ENCODE measurements around the gene CMTM7. TPM values are rescaled to one million over a fixed set of nuclear protein-coding genes. Genes with fewer than 3 reads are reported as not detected.
A peak's percentile ranks its signal among the peaks of the same experiment; 100 is the strongest.

Gene CMTM7
- total and polyA plus RNA-seq, 11 donors = 2.3 to 16.8 (median 3.6) TPM

DNA sequence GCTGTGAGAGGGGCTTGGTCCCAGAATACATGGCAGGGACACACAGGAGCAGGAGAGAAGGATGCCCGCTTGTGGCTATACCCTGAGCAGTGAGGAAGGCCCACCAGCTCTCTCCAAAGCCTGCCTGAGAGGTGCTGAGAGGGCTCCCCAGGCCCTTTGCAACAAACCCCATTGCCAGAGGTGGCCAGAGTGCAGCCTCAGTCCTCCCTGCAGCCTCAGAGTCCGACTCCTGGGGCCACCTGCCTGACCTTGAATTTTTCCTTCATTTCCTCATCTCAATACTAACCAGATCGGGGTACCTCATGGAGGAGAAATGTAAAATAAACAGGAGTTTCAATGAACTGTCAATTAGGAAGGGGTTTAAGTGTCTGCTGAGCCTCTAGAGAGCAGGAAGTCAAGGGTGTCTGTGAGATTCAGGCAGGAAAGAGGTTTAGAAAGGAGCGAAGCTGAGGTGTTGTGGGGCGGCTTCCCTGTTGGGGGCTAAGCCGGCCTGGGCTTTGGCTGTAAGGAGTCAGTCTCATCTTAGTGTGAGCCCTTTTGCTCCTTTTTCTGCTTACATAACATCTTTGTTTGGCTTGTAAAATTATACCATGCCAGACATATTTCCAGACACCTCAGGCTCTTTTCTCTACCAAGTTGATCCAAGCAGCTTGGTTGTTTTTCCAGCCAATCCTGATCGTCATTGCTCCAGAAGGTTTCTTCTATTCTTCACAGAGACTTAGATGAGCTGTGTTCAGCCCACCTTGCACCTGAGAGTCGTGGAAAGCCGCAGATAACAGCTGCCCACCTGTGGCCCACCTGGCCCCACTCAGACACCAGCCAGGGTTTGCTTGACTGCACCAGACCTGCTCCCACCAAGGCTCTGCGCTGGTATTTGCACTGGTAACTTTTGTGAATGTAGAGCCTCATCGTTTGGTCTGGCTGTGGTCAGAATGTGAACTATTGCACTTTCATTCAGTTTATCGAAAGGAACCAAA is 36.7 kb downstream of the CMTM7 start:
- Histone ChIP-seq H3K27me3 (no peaks in the 10 kb centered on the region), H3K27ac (peak overlapping the region in 1 of 12 donors; percentile 79), H3K36me3 (no peaks in the 10 kb centered on the region), H3K4me1 (peaks cover 0 to 78% (median 0%) of the 10 kb centered on the region in 12 donors), H3K4me3 (no peak overlapping the region), H3K9me3 (no peaks in the 10 kb centered on the region)
- TF ChIP-seq, protein P1, sequence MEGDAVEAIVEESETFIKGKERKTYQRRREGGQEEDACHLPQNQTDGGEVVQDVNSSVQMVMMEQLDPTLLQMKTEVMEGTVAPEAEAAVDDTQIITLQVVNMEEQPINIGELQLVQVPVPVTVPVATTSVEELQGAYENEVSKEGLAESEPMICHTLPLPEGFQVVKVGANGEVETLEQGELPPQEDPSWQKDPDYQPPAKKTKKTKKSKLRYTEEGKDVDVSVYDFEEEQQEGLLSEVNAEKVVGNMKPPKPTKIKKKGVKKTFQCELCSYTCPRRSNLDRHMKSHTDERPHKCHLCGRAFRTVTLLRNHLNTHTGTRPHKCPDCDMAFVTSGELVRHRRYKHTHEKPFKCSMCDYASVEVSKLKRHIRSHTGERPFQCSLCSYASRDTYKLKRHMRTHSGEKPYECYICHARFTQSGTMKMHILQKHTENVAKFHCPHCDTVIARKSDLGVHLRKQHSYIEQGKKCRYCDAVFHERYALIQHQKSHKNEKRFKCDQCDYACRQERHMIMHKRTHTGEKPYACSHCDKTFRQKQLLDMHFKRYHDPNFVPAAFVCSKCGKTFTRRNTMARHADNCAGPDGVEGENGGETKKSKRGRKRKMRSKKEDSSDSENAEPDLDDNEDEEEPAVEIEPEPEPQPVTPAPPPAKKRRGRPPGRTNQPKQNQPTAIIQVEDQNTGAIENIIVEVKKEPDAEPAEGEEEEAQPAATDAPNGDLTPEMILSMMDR (IDR thresholded peaks at IDR 0.05) = no peak
- TF ChIP-seq POLR2A (IDR thresholded peaks at IDR 0.05) = no peak
- WGBS, 4 donors = 77 to 85% (median 81%) methylated on average over 12 of the region's 12 CpGs
- DNase-seq = no peak
- no peak for ATAC-seq
- intact Hi-C loops (cut with DNase I) = no loop called here

DNA sequence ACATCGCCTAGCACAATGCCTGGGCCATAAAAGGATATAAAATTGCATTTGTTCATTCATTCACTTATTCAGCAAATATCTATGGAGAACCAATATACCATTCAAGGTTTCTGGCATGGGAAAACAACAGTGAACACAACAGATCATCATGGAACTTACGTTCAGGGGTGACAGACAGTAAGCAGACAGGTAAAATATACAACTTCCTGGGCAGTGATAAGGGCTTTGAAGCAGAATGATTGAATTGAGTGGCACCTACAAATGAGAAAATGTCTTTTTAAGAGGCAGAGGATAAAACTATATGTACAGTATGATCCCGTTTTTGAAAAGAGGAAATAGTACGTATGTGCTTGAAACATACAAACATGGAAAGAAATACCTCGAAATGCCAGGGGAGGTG is 39.2 kb downstream of the CMTM7 start:
- DNase-seq = no peak
- no peaks in the 10 kb centered on the region for H3K36me3 ChIP-seq
- H3K27me3 ChIP-seq = no peaks in the 10 kb centered on the region
- no peak overlapping the region for H3K4me3 ChIP-seq
- no peak for ATAC-seq
- 89 to 92% (median 90%) methylated on average over 5 of the region's 5 CpGs for WGBS, 4 donors
- intact Hi-C loops (cut with DNase I) = no loop called here
- H3K4me1 ChIP-seq = peaks cover 0 to 68% (median 0%) of the 10 kb centered on the region in 12 donors
- H3K27ac ChIP-seq = peak overlapping the region in 1 of 12 donors; percentile 89
- TF ChIP-seq, protein P1 (IDR thresholded peaks at IDR 0.05) = no peak
- TF ChIP-seq POLR2A (IDR thresholded peaks at IDR 0.05) = no peak
- no peaks in the 10 kb centered on the region for H3K9me3 ChIP-seq

DNA sequence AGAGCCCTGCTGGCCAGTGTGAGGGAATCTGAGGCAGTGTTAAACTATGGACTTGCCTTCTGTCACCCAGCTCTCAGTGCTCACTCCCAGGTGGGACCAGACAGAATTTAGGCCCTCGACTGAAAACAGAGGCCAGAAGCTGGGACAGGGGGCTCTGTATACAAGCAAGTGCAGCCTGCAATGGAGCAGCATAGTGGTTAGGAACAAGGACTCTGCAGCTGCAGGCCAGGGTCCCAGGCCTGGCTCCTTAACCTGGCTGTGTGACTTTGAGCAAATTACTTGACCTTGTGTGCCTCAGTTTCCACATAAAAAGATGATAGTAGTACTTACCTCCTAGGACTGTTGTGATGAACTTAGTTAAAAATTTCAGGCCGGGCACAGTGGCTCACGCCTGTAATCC is 39.8 kb downstream of the CMTM7 start:
- H3K27me3 ChIP-seq = no peaks in the 10 kb centered on the region
- no peak overlapping the region for H3K4me3 ChIP-seq
- TF ChIP-seq, protein P1 (IDR thresholded peaks at IDR 0.05) = no peak
- TF ChIP-seq POLR2A (IDR thresholded peaks at IDR 0.05) = no peak
- ATAC-seq = no peak
- 88 to 100% (median 97%) methylated on average over 3 of the region's 3 CpGs for WGBS, 4 donors
- no peak for DNase-seq
- H3K9me3 ChIP-seq = no peaks in the 10 kb centered on the region
- no peaks in the 10 kb centered on the region for H3K36me3 ChIP-seq
- intact Hi-C loops (cut with DNase I) = no loop called here
- H3K27ac ChIP-seq = peak overlapping the region in 1 of 12 donors; percentile 89
- peaks cover 0 to 73% (median 0%) of the 10 kb centered on the region in 12 donors for H3K4me1 ChIP-seq

DNA sequence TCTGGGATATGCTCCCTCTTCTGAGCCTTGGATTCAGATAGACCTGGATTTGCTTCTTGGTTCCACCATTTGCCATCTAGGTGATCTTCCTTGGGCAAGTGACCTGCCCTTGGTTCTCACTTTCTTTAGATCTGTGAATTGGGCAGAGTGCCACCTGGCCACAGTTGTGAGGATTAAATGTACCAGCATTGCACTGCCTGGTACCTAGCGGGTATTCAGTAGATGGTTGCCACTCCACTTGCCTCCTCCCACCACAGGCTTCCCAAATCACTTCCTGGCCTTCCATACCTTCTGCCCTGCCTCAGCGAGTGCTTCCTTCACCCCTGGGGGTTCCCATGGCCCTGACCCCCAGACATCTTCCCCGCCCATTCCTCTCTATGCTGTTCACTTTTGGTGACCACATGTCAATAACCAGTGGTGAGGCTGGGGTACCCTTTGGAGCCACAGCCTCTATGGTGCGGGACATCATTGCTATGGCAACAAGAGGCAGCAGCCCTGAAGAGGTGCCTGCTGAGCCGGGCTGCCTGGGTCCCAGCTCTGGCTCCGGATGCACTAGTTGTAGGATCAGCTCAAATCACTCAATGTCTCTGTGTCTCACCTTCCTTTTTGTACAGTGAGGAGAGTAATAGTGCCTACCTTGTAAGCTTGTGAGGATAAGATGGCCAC is 40.5 kb downstream of the CMTM7 start:
- Histone ChIP-seq H3K27me3 (no peaks in the 10 kb centered on the region), H3K36me3 (no peaks in the 10 kb centered on the region), H3K27ac (peak overlapping the region in 1 of 12 donors; percentile 89), H3K9me3 (no peaks in the 10 kb centered on the region), H3K4me1 (peaks cover 0 to 78% (median 0%) of the 10 kb centered on the region in 12 donors), H3K4me3 (no peak overlapping the region)
- TF ChIP-seq POLR2A (IDR thresholded peaks at IDR 0.05) = no peak
- TF ChIP-seq, protein P1 (IDR thresholded peaks at IDR 0.05) = no peak
- DNase-seq = no peak
- intact Hi-C loops (cut with DNase I) = no loop called here
- 88 to 97% (median 94%) methylated on average over 4 to 6 of the region's 6 CpGs for WGBS, 4 donors
- ATAC-seq = no peak
